H9 (cell line): ENCODE results near the gene GET4. TPM values are rescaled to one million over a fixed set of nuclear protein-coding genes. Genes with fewer than 3 reads are reported as not detected.

Experiments used
- DNase-seq: peaks from one replicate; pipeline ENCODE4 v3.0.0-alpha.2; 2017
- H2AFZ ChIP-seq: one replicate; pipeline ENCODE4 v1.6.1; 2013; ENCODE audit warnings: mild to moderate bottlenecking, low read length, control low read depth, moderate library complexity
- H2AK5ac ChIP-seq: 2 replicates; pipeline ENCODE4 v1.6.1; 2013; ENCODE audit warnings: low read length, control low read depth, mixed read lengths; ENCODE audit not compliant: insufficient read length
- H2BK120ac ChIP-seq: one replicate; pipeline ENCODE4 v1.6.1; 2013; ENCODE audit warnings: low read depth, mild to moderate bottlenecking, low read length, control low read depth, inconsistent platforms; ENCODE audit not compliant: poor library complexity, severe bottlenecking
- H2BK12ac ChIP-seq: 2 replicates; pipeline ENCODE4 v1.6.1; 2013; ENCODE audit warnings: low read length, control low read depth, mixed read lengths, low read depth; ENCODE audit not compliant: insufficient read length
- H2BK15ac ChIP-seq: 2 replicates; pipeline ENCODE4 v1.6.1; 2013; ENCODE audit warnings: low read depth, low read length, control low read depth
- H2BK20ac ChIP-seq: one replicate; pipeline ENCODE4 v1.6.1; 2013; ENCODE audit warnings: low read depth, mild to moderate bottlenecking, low read length, control low read depth, inconsistent platforms; ENCODE audit not compliant: poor library complexity, severe bottlenecking
- H2BK5ac ChIP-seq: 2 replicates; pipeline ENCODE4 v1.6.1; 2013; ENCODE audit warnings: low read length, control low read depth, mixed read lengths; ENCODE audit not compliant: insufficient read length
- H3K14ac ChIP-seq: 2 replicates; pipeline ENCODE4 v1.6.1; 2013; ENCODE audit warnings: low read length, control low read depth; ENCODE audit not compliant: insufficient read depth
- H3K18ac ChIP-seq: 2 replicates; pipeline ENCODE4 v1.6.1; 2013; ENCODE audit warnings: low read depth, mild to moderate bottlenecking, mixed read lengths, low read length, control low read depth; ENCODE audit not compliant: insufficient read length
- H3K23ac ChIP-seq: 2 replicates; pipeline ENCODE4 v1.6.1; 2013; ENCODE audit warnings: low read length, control low read depth, mixed read lengths, low read depth; ENCODE audit not compliant: insufficient read length
- H3K23me2 ChIP-seq: 2 replicates; pipeline ENCODE4 v1.6.1; 2013; ENCODE audit warnings: low read depth, mild to moderate bottlenecking, mixed read lengths, low read length, control low read depth; ENCODE audit not compliant: insufficient read length, poor library complexity, severe bottlenecking
- H3K27ac ChIP-seq: 2 replicates; pipeline ENCODE4 v1.5.1; 2013; ENCODE audit warnings: low read length, control low read depth, mixed read lengths, low read depth; ENCODE audit not compliant: insufficient read length
- H3K27me3 ChIP-seq: 2 replicates; pipeline ENCODE4 v1.6.1; 2013; ENCODE audit warnings: low read length, control low read depth, inconsistent platforms; ENCODE audit not compliant: insufficient read depth
- H3K4ac ChIP-seq: 2 replicates; pipeline ENCODE4 v1.6.1; 2013; ENCODE audit warnings: low read depth, mild to moderate bottlenecking, control low read depth, inconsistent platforms, low read length, moderate library complexity
- H3K4me1 ChIP-seq: 2 replicates; pipeline ENCODE4 v1.6.1; 2013; ENCODE audit warnings: low read length, control low read depth, inconsistent platforms; ENCODE audit not compliant: insufficient read depth
- H3K4me2 ChIP-seq: 2 replicates; pipeline ENCODE4 v1.6.1; 2013; ENCODE audit warnings: low read length, control low read depth, mixed read lengths; ENCODE audit not compliant: insufficient read length, insufficient read depth
- H3K56ac ChIP-seq: 2 replicates; pipeline ENCODE4 v1.6.1; 2013; ENCODE audit warnings: low read depth, mild to moderate bottlenecking, mixed read lengths, low read length, control low read depth; ENCODE audit not compliant: insufficient read length
- H3K79me1 ChIP-seq: 2 replicates; pipeline ENCODE4 v1.6.1; 2013; ENCODE audit warnings: low read depth, mild to moderate bottlenecking, moderate library complexity, low read length, control low read depth, inconsistent platforms; ENCODE audit not compliant: insufficient read depth, poor library complexity, severe bottlenecking
- H3K79me2 ChIP-seq: 2 replicates; pipeline ENCODE4 v1.6.1; 2013; ENCODE audit warnings: low read length, control low read depth, inconsistent platforms; ENCODE audit not compliant: insufficient read depth
- H3K9ac ChIP-seq: 2 replicates; pipeline ENCODE4 v1.6.1; 2013; ENCODE audit warnings: low read length, control low read depth, mixed read lengths; ENCODE audit not compliant: insufficient read length; ENCODE audit errors: extremely low read depth
- H3K9me3 ChIP-seq: one replicate; pipeline ENCODE4 v1.6.1; 2013; ENCODE audit warnings: low read depth, low read length, inconsistent platforms; ENCODE audit not compliant: control insufficient read depth
- H3T11ph ChIP-seq: one replicate; pipeline ENCODE4 v1.6.1; 2013; ENCODE audit warnings: mild to moderate bottlenecking, low read length, control low read depth, inconsistent platforms
- H4K20me1 ChIP-seq: one replicate; pipeline ENCODE4 v1.6.1; 2013; ENCODE audit not compliant: control insufficient read depth, insufficient read length, insufficient read depth
- H4K5ac ChIP-seq: 2 replicates; pipeline ENCODE4 v1.6.1; 2013; ENCODE audit warnings: low read depth, mild to moderate bottlenecking, mixed read lengths, low read length, control low read depth; ENCODE audit not compliant: insufficient read length
- H4K8ac ChIP-seq: replicated peaks from 2 replicates; pipeline ENCODE4 v1.6.1; 2013; ENCODE audit warnings: low read length, control low read depth, mixed read lengths, low read depth; ENCODE audit not compliant: insufficient read length
- H4K91ac ChIP-seq: 2 replicates; pipeline ENCODE4 v1.6.1; 2013; ENCODE audit warnings: low read depth, mild to moderate bottlenecking, moderate library complexity, mixed read lengths, low read length, control low read depth; ENCODE audit not compliant: insufficient read length
- H3K27ac Mint-ChIP-seq, 3 experiments: 2 replicates in 2 of 3; 3 replicates in 1 of 3; pipeline ENCODE4 v1.8.0; 2020 to 2021; ENCODE audit warnings: mixed read lengths in 3 of 3, mild to moderate bottlenecking in 1 of 3, moderate library complexity in 1 of 3
- H3K27me3 Mint-ChIP-seq: 2 replicates; pipeline ENCODE4 v1.8.0; 2021; ENCODE audit warnings: low read depth, mild to moderate bottlenecking, moderate library complexity, mixed read lengths
- H3K36me3 Mint-ChIP-seq, 3 experiments: 2 replicates in 2 of 3; 3 replicates in 1 of 3; pipeline ENCODE4 v1.8.0; 2020 to 2021; ENCODE audit warnings: low read depth in 3 of 3, mixed read lengths in 3 of 3; ENCODE audit not compliant: insufficient read depth in 1 of 3
- H3K4me1 Mint-ChIP-seq, 2 experiments: 2 replicates each; pipeline ENCODE4 v1.8.0; 2020; ENCODE audit warnings: mixed read lengths in 2 of 2
- H3K4me3 Mint-ChIP-seq, 2 experiments: 2 replicates in 1 of 2; 3 replicates in 1 of 2; pipeline ENCODE4 v1.8.0; 2020 to 2021; ENCODE audit warnings: mild to moderate bottlenecking in 2 of 2, mixed read lengths in 2 of 2, moderate library complexity in 1 of 2
- H3K9me3 Mint-ChIP-seq, 2 experiments: 2 replicates in 1 of 2; 3 replicates in 1 of 2; pipeline ENCODE4 v1.8.0; 2020; ENCODE audit warnings: mild to moderate bottlenecking in 2 of 2, mixed read lengths in 2 of 2, moderate library complexity in 1 of 2
- WGBS: extraction: QIAGEN DNeasy Blood & Tissue Kit; methylation state at CpG from one replicate; pipeline ENCODE4 v1.1.7; 2013; ENCODE audit warnings: missing lambda C conversion rate, low lambda C conversion rate, mixed read lengths; ENCODE audit not compliant: insufficient read length; ENCODE audit errors: extremely low coverage; 5-methylcytosine and 5-hydroxymethylcytosine counted together
- total RNA-seq: library from RNA; stranded (reverse); gene quantifications from 2 replicates; pipeline ENCODE4 v1.2.1, GENCODE V29; 2021
- TF ChIP-seq, protein P1 (sequence below): fragments of 200-600 bp; sonication (generic); conservative IDR thresholded peaks from 3 replicates; pipeline ENCODE4 v1.8.0; 2021; ENCODE audit warnings: antibody characterized with exemption, mild to moderate bottlenecking

Gene GET4
- total RNA-seq, 1 experiment from 2014 or later: 70.2 TPM

DNA sequence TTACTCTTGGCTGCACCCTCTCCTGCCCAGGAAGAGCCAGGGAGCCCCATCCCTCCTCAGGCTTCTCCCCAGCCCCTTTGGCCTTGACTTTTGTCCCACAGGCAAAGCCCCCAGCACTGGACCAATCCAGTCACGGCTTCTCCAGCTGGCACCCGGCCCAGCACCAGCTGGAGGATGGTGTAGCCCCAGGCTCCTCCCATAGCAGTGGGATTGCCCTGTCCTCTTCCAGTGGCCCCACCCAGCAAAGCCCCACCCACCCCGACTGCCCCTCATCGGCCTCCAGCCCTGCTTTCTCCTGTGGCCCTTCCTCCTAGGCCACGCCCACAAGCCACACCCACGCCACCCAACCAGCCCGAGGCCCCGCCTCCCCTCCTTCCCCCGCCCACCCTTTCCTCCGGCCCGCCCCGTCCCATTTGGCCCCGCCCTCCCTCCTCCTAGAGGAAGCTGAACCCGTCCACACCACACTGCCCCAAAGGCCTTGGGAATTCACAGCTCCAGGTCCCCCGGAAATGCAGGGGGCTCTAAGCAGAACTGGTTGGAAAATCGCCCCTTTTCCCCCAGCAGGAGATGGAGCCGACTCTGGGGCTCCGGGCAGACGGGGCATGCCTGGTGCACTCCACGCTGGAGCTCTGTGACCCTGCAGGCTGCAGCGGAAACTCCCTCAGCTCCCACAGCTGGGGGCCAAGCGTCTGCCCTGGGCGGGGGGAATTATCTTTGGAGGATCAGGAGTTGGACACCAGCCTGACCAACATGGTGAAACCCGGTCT, 25.2 kb downstream of the GET4 start:
- no peak overlapping the region for H3K56ac ChIP-seq
- no peaks in the 10 kb centered on the region for H3K4me1 ChIP-seq
- peak; percentile 99 for DNase-seq
- H4K20me1 ChIP-seq: no peaks in the 10 kb centered on the region
- peak overlapping the region; percentile 61 for H3K18ac ChIP-seq
- H3K4me2 ChIP-seq: peak overlapping the region; percentile 39
- no peaks in the 10 kb centered on the region for H3K23me2 ChIP-seq
- H2BK20ac ChIP-seq: no peak overlapping the region
- Mint-ChIP-seq H3K4me3 (peak overlapping the region in 1 of 2 experiments; percentile 29; a peak in 2 of 5 replicates), H3K4me1 (peaks cover 2 to 3% of the 10 kb centered on the region in 2 experiments; a peak in 1 of 4 replicates), H3K27me3 (peaks cover 17% of the 10 kb centered on the region), H3K9me3 (no peaks in the 10 kb centered on the region; a peak in 1 of 5 replicates), H3K27ac (no peak overlapping the region; a peak in 2 of 7 replicates), H3K36me3 (peaks cover 0 to 5% (median 4%) of the 10 kb centered on the region in 3 experiments; a peak in 5 of 7 replicates)
- no peak overlapping the region for H2BK12ac ChIP-seq
- H2AK5ac ChIP-seq: no peak overlapping the region
- H4K91ac ChIP-seq: no peak overlapping the region
- no CpG with 5 or more reads among the region's 24 CpGs for WGBS
- H4K5ac ChIP-seq: no peak overlapping the region
- H3K9ac ChIP-seq: no peak overlapping the region
- H3K27me3 ChIP-seq: no peaks in the 10 kb centered on the region; the same call in 1 of the 2 replicates
- H3K27ac ChIP-seq: no peak overlapping the region
- no peaks in the 10 kb centered on the region for H3K79me1 ChIP-seq
- no peak overlapping the region for H3T11ph ChIP-seq
- no peak overlapping the region for H2BK120ac ChIP-seq
- H3K14ac ChIP-seq: no peak overlapping the region; the same call in 1 of the 2 replicates
- no peak overlapping the region for H2BK15ac ChIP-seq
- no peak overlapping the region for H2BK5ac ChIP-seq
- TF ChIP-seq, protein P1, sequence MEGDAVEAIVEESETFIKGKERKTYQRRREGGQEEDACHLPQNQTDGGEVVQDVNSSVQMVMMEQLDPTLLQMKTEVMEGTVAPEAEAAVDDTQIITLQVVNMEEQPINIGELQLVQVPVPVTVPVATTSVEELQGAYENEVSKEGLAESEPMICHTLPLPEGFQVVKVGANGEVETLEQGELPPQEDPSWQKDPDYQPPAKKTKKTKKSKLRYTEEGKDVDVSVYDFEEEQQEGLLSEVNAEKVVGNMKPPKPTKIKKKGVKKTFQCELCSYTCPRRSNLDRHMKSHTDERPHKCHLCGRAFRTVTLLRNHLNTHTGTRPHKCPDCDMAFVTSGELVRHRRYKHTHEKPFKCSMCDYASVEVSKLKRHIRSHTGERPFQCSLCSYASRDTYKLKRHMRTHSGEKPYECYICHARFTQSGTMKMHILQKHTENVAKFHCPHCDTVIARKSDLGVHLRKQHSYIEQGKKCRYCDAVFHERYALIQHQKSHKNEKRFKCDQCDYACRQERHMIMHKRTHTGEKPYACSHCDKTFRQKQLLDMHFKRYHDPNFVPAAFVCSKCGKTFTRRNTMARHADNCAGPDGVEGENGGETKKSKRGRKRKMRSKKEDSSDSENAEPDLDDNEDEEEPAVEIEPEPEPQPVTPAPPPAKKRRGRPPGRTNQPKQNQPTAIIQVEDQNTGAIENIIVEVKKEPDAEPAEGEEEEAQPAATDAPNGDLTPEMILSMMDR: no peak
- no peak overlapping the region for H3K23ac ChIP-seq
- H4K8ac ChIP-seq: no peak overlapping the region
- H3K9me3 ChIP-seq: no peaks in the 10 kb centered on the region
- H3K79me2 ChIP-seq: no peaks in the 10 kb centered on the region
- H3K4ac ChIP-seq: no peak overlapping the region
- no peak overlapping the region for H2AFZ ChIP-seq
